ENCODE measurements around the gene IVNS1ABP.
"Not testable (repeated sequence)": the region's sequence is repeated elsewhere in the genome, so short reads cannot be mapped to it uniquely, and the experiment has no call there.

IVNS1ABP gene

GRCh38 chr1:185252404-185252803 is 64.6 kb downstream of the IVNS1ABP start:
- not testable (repeated sequence) for DNase-seq (ENCODE audit: low spot score)

- not testable (repeated sequence) for DNase-seq (ENCODE audit: low spot score)
Observed at GRCh38 chr1:185251928-185252327, 65.1 kb downstream of the IVNS1ABP start.

- DNase-seq (ENCODE audit: low spot score) = no peak
Observed at GRCh38 chr1:185250063-185250462, 67.0 kb downstream of the IVNS1ABP start.

- DNase-seq (ENCODE audit: low spot score) = no peak
Observed at GRCh38 chr1:185249563-185249962, 67.5 kb downstream of the IVNS1ABP start.

All from hematopoietic multipotent progenitor cell treated with erythropoietin and hydrocortisone succinate and interleukin-3 and kit ligand, for 15 days (in vitro differentiated cells).